Neural cell (in vitro differentiated cells): ENCODE measurements around the gene DUS1L. TPM values are rescaled to one million over a fixed set of nuclear protein-coding genes. Genes with fewer than 3 reads are reported as not detected.

Source experiments
- H2AFZ ChIP-seq: fragments of 200-600, 300-800 bp; sonication (generic), shearing (Covaris generic); 2 replicates; pipeline ENCODE4 v1.6.0; 2014; ENCODE audit warnings: low read depth, mild to moderate bottlenecking, antibody characterized with exemption, low read length, moderate library complexity
- H3F3A ChIP-seq: fragments of 200-600 bp; shearing (Covaris generic); 2 replicates; pipeline ENCODE4 v1.6.1; 2016; ENCODE audit warnings: mild to moderate bottlenecking, moderate library complexity, mixed read lengths, antibody characterized with exemption, low read length; ENCODE audit not compliant: insufficient read depth, poor library complexity, severe bottlenecking
- H3K27ac ChIP-seq: fragments of 200-600, 300-800 bp; sonication (generic), shearing (Covaris generic); 2 replicates; pipeline ENCODE4 v1.5.1; 2014; ENCODE audit warnings: mild to moderate bottlenecking, low read length, moderate library complexity
- H3K27me3 ChIP-seq: fragments of 300-800, 200-600 bp; sonication (generic), shearing (Covaris generic); 2 replicates; pipeline ENCODE4 v1.6.0; 2014; ENCODE audit warnings: mild to moderate bottlenecking, low read depth, low read length, moderate library complexity; ENCODE audit not compliant: insufficient read depth
- H3K36me3 ChIP-seq: fragments of 300-800, 200-600 bp; sonication (generic), shearing (Covaris generic); 2 replicates; pipeline ENCODE4 v1.5.1; 2014; ENCODE audit warnings: mild to moderate bottlenecking, antibody characterized with exemption, low read length, moderate library complexity; ENCODE audit not compliant: insufficient read depth
- H3K4me2 ChIP-seq: fragments of 300-800, 200-600 bp; sonication (generic), shearing (Covaris generic); 2 replicates; pipeline ENCODE4 v1.6.0; 2014; ENCODE audit warnings: mild to moderate bottlenecking, low read length
- H3K4me3 ChIP-seq: fragments of 300-800, 200-600 bp; sonication (generic), shearing (Covaris generic); 2 replicates; pipeline ENCODE4 v1.5.1; 2014; ENCODE audit warnings: mild to moderate bottlenecking, low read length, moderate library complexity
- H3K79me2 ChIP-seq: fragments of 200-600 bp; shearing (Covaris generic); replicated peaks from 2 replicates; pipeline ENCODE4 v1.6.0; 2014; ENCODE audit warnings: mild to moderate bottlenecking, low read length, moderate library complexity; ENCODE audit not compliant: insufficient read depth
- H3K9ac ChIP-seq: fragments of 300-800, 200-600 bp; sonication (generic), shearing (Covaris generic); 2 replicates; pipeline ENCODE4 v1.6.1; 2016; ENCODE audit warnings: mild to moderate bottlenecking, low read length, mixed read lengths
- H3K9me2 ChIP-seq: fragments of 200-600 bp; shearing (Covaris generic); 2 replicates; pipeline ENCODE4 v1.6.1; 2016; ENCODE audit warnings: mild to moderate bottlenecking, low read length, mixed read lengths; ENCODE audit not compliant: insufficient read depth
- H3K9me3 ChIP-seq: fragments of 200-600, 300-800 bp; sonication (generic), shearing (Covaris generic); 2 replicates; pipeline ENCODE4 v1.6.1; 2016; ENCODE audit warnings: mild to moderate bottlenecking, mixed run types, low read length, moderate library complexity, mixed read lengths
- H4K20me1 ChIP-seq: fragments of 200-600 bp; shearing (Covaris generic); 2 replicates; pipeline ENCODE4 v1.6.1; 2016; ENCODE audit warnings: mild to moderate bottlenecking, mixed run types; ENCODE audit not compliant: insufficient read depth
- CTCF ChIP-seq: fragments of 450-650 bp; IDR thresholded peaks from 2 replicates; pipeline ENCODE4 v1.5.1; 2014; ENCODE audit warnings: antibody characterized with exemption, mild to moderate bottlenecking, moderate library complexity; ENCODE audit not compliant: poor library complexity, severe bottlenecking
- EP300 ChIP-seq: fragments of 450-650 bp; conservative IDR thresholded peaks from 2 replicates; pipeline ENCODE4 v1.6.1; 2014; ENCODE audit warnings: antibody characterized with exemption, mild to moderate bottlenecking, moderate library complexity; ENCODE audit not compliant: poor library complexity, severe bottlenecking
- EZH2 ChIP-seq: fragments of 200-600, 300-800 bp; shearing (Covaris generic), sonication (generic); IDR thresholded peaks from 2 replicates; pipeline ENCODE4 v1.6.1; 2014; ENCODE audit warnings: antibody characterized with exemption, low read length, borderline replicate concordance, mild to moderate bottlenecking; ENCODE audit not compliant: insufficient read depth, poor library complexity, severe bottlenecking
- MXI1 ChIP-seq: fragments of 450-650 bp; conservative IDR thresholded peaks from 2 replicates; pipeline ENCODE4 v1.6.1; 2014; ENCODE audit warnings: antibody characterized with exemption, mild to moderate bottlenecking; ENCODE audit not compliant: poor library complexity, severe bottlenecking
- POLR2AphosphoS5 ChIP-seq: IDR thresholded peaks from 2 replicates; pipeline ENCODE4 v1.6.1; 2012
- RAD21 ChIP-seq: fragments of 450-650 bp; conservative IDR thresholded peaks from 2 replicates; pipeline ENCODE4 v1.6.1; 2014; ENCODE audit warnings: antibody characterized with exemption, mild to moderate bottlenecking, moderate library complexity
- REST ChIP-seq: IDR thresholded peaks from 2 replicates; pipeline ENCODE4 v1.6.1; 2012; ENCODE audit warnings: borderline replicate concordance
- SMC3 ChIP-seq: fragments of 450-650 bp; conservative IDR thresholded peaks from 2 replicates; pipeline ENCODE4 v1.6.1; 2014; ENCODE audit warnings: antibody characterized with exemption, mild to moderate bottlenecking, moderate library complexity; ENCODE audit not compliant: poor library complexity
- TAF1 ChIP-seq: IDR thresholded peaks from 2 replicates; pipeline ENCODE4 v1.6.1; 2012; ENCODE audit warnings: low read depth
- polyA plus RNA-seq: library from polyadenylated mRNA; depleted of rRNA; stranded (reverse); fragments of >200 nt; gene quantifications from 2 replicates; pipeline ENCODE4 v1.2.3, GENCODE V29; 2014

Gene DUS1L
- polyA plus RNA-seq, 1 donor from 2014 or later = 100 TPM

GRCh38 chr17:82080789-82081464, 15.3 kb upstream of the DUS1L start:
- Histone ChIP-seq H3F3A (no peaks in the 10 kb centered on the region), H3K27ac (no peak overlapping the region), H4K20me1 (no peaks in the 10 kb centered on the region), H3K9ac (no peak overlapping the region), H3K4me3 (no peak overlapping the region), H3K4me2 (no peak overlapping the region), H2AFZ (no peak overlapping the region), H3K9me2 (no peaks in the 10 kb centered on the region), H3K79me2 (no peaks in the 10 kb centered on the region), H3K27me3 (no peaks in the 10 kb centered on the region), H3K36me3 (no peaks in the 10 kb centered on the region), H3K9me3 (no peaks in the 10 kb centered on the region)
- TF ChIP-seq EZH2 = no peak
- TF ChIP-seq EP300 = no peak
- TF ChIP-seq SMC3 = no peak
- TF ChIP-seq REST = no peak
- TF ChIP-seq CTCF = no peak
- TF ChIP-seq MXI1 = no peak
- TF ChIP-seq TAF1 = no peak
- no peak for TF ChIP-seq RAD21
- TF ChIP-seq POLR2AphosphoS5 = no peak

GRCh38 chr17:82080048-82080788, 14.6 kb upstream of the DUS1L start:
- no peaks in the 10 kb centered on the region for H3K27me3 ChIP-seq
- no peak overlapping the region for H3K9ac ChIP-seq
- H3K9me2 ChIP-seq = no peaks in the 10 kb centered on the region
- H4K20me1 ChIP-seq = no peaks in the 10 kb centered on the region
- TF ChIP-seq REST (no peak), EP300 (no peak), RAD21 (no peak), MXI1 (no peak), SMC3 (no peak), TAF1 (no peak), CTCF (no peak), EZH2 (no peak), POLR2AphosphoS5 (no peak)
- no peak overlapping the region for H3K4me2 ChIP-seq
- H2AFZ ChIP-seq = no peak overlapping the region
- no peak overlapping the region for H3K4me3 ChIP-seq
- H3K79me2 ChIP-seq = no peaks in the 10 kb centered on the region
- no peaks in the 10 kb centered on the region for H3K9me3 ChIP-seq
- no peaks in the 10 kb centered on the region for H3F3A ChIP-seq
- no peaks in the 10 kb centered on the region for H3K36me3 ChIP-seq
- no peak overlapping the region for H3K27ac ChIP-seq
